Gastrocnemius medialis (tissue), 4 donors: ENCODE measurements around the gene TLR4. TPM values are rescaled to one million over a fixed set of nuclear protein-coding genes. Genes with fewer than 3 reads are reported as not detected.

Source experiments
- ATAC-seq, 2 donors: fragments of 150-250 bp; one replicate each; pipeline ENCODE4 v1.9.1; 2016
- DNase-seq, 2 donors: peaks; one replicate each; pipeline ENCODE4 v3.0.0-alpha.2; 2019
- H3K27ac ChIP-seq, 4 donors: fragments of 200-600 bp; sonication (generic); 1 replicate in 1 of 4; 2 replicates in 3 of 4; pipeline ENCODE4 v1.5.1; 2016 to 2018; ENCODE audit warnings: mild to moderate bottlenecking in 2 of 4, moderate library complexity in 1 of 4
- H3K27me3 ChIP-seq, 3 donors: fragments of 200-600 bp; sonication (generic) in 2 of 3; 1 replicate in 1 of 3; 2 replicates in 2 of 3; pipeline versions ENCODE4 v1.5.1 to v1.6.0; 2016 to 2019; ENCODE audit warnings: mild to moderate bottlenecking in 1 of 3, moderate library complexity in 1 of 3
- H3K36me3 ChIP-seq, 2 donors: fragments of 200-600 bp; sonication (generic) in 1 of 2; one replicate each; pipeline ENCODE4 v1.5.1; 2017 to 2018
- H3K4me1 ChIP-seq, 2 donors: fragments of 200-600 bp; sonication (generic) in 1 of 2; one replicate each; pipeline ENCODE4 v1.5.1; 2016 to 2017; ENCODE audit warnings: mild to moderate bottlenecking in 2 of 2
- H3K4me3 ChIP-seq, 4 donors: fragments of 200-600 bp; sonication (generic) in 3 of 4; 1 replicate in 1 of 4; 2 replicates in 3 of 4; pipeline ENCODE4 v1.5.1; 2016 to 2019; ENCODE audit warnings: mild to moderate bottlenecking in 2 of 4
- H3K9me3 ChIP-seq, 3 donors: fragments of 200-600 bp; sonication (generic) in 2 of 3; 1 replicate in 1 of 3; 2 replicates in 2 of 3; pipeline ENCODE4 v1.5.1; 2016 to 2019
- CTCF ChIP-seq, 5 experiments: fragments of 450-650 bp in 3 of 5; fragments of 200-600 bp in 2 of 5; sonication (generic) in 2 of 5; IDR thresholded peaks in 4 of 5; conservative IDR thresholded peaks in 1 of 5; 1 replicate in 4 of 5; 2 replicates in 1 of 5; pipeline ENCODE4 v1.5.1; 2016 to 2019; ENCODE audit warnings: antibody characterized with exemption in 5 of 5, mild to moderate bottlenecking in 3 of 5, moderate library complexity in 3 of 5
- POLR2A ChIP-seq, 2 donors: fragments of 450-650 bp; IDR thresholded peaks; one replicate each; pipeline ENCODE4 v1.6.1; 2017; ENCODE audit warnings: antibody characterized with exemption in 2 of 2, mild to moderate bottlenecking in 2 of 2, moderate library complexity in 2 of 2
- in situ Hi-C, 4 donors: fragments of 200-750 bp; cut with MboI; loops; one replicate each; pipeline versions ENCODE4 v1.15.0 to v1.8.0; 2017; ENCODE audit warnings: low sequenced_read_pairs in 4 of 4
- intact Hi-C: fragments of 100-400 bp; cut with DNase I; formaldehyde crosslinking; loops from one replicate; pipeline ENCODE4 v1.15.1; 2023; ENCODE audit warnings: low total_unique reads
- total RNA-seq, 4 donors: library from RNA; depleted of rRNA; stranded (reverse); fragments of >200 nt; gene quantifications; one replicate each; pipeline versions ENCODE4 v1.1.0 to v1.2.3, GENCODE V29; 2016

Gene TLR4
- total RNA-seq, 4 donors from 2014 or later, result 7.5 to 10.3 (median 8.3) TPM

- no peak for TF ChIP-seq CTCF (IDR thresholded peaks at IDR 0.05 in 4 of 5, conservative IDR thresholded peaks at IDR 0.05 in 1 of 5)
- Histone ChIP-seq H3K27ac (no peak overlapping the region), H3K4me3 (no peak overlapping the region), H3K9me3 (no peaks in the 10 kb centered on the region), H3K4me1 (no peaks in the 10 kb centered on the region), H3K36me3 (no peaks in the 10 kb centered on the region), H3K27me3 (no peaks in the 10 kb centered on the region)
- ATAC-seq (no peak), DNase-seq (no peak)
- intact Hi-C loops (no loop called here), in situ Hi-C loops (no loop called here)
Observed at GRCh38 chr9:117747386-117747970, 43.3 kb downstream of the TLR4 start.

DNA sequence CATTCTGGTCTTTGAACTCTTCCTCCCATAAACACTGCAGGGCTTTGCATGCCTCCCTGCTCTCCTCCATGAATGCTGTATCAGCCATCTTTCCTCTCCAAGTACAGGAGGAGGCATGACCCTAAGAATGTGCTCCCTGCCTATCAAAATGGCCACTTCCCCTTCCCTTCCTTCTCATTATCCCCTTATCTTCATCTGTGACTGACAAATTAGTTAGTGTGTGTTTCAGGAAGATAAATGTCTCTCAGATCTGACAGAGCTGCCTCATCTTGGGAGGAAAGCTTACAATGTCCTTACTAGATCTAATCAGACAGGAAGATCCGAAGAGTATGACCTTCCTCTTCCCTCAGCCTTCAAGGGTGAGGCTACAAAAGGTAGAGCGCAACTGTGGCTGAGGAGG, 46.2 kb downstream of the TLR4 start:
- Histone ChIP-seq H3K4me1 (no peaks in the 10 kb centered on the region), H3K36me3 (no peaks in the 10 kb centered on the region), H3K27ac (no peak overlapping the region), H3K4me3 (no peak overlapping the region), H3K9me3 (no peaks in the 10 kb centered on the region), H3K27me3 (no peaks in the 10 kb centered on the region)
- DNase-seq (no peak), ATAC-seq (no peak)
- intact Hi-C loops (no loop called here), in situ Hi-C loops (no loop called here)
- TF ChIP-seq CTCF (IDR thresholded peaks at IDR 0.05 in 4 of 5, conservative IDR thresholded peaks at IDR 0.05 in 1 of 5) (no peak), POLR2A (IDR thresholded peaks at IDR 0.05) (no peak)

GRCh38 chr9:117752894-117753293, 48.7 kb downstream of the TLR4 start:
- in situ Hi-C loops, result no loop called here
- H3K27ac ChIP-seq, result no peak overlapping the region
- no peaks in the 10 kb centered on the region for H3K27me3 ChIP-seq
- no peak overlapping the region for H3K4me3 ChIP-seq
- H3K9me3 ChIP-seq, result no peaks in the 10 kb centered on the region
- no peak for ATAC-seq
- H3K36me3 ChIP-seq, result no peaks in the 10 kb centered on the region
- no peak for TF ChIP-seq CTCF (IDR thresholded peaks at IDR 0.05 in 4 of 5, conservative IDR thresholded peaks at IDR 0.05 in 1 of 5)
- TF ChIP-seq POLR2A (IDR thresholded peaks at IDR 0.05), result no peak
- no peaks in the 10 kb centered on the region for H3K4me1 ChIP-seq
- no peak for DNase-seq
- intact Hi-C loops, result no loop called here

DNA sequence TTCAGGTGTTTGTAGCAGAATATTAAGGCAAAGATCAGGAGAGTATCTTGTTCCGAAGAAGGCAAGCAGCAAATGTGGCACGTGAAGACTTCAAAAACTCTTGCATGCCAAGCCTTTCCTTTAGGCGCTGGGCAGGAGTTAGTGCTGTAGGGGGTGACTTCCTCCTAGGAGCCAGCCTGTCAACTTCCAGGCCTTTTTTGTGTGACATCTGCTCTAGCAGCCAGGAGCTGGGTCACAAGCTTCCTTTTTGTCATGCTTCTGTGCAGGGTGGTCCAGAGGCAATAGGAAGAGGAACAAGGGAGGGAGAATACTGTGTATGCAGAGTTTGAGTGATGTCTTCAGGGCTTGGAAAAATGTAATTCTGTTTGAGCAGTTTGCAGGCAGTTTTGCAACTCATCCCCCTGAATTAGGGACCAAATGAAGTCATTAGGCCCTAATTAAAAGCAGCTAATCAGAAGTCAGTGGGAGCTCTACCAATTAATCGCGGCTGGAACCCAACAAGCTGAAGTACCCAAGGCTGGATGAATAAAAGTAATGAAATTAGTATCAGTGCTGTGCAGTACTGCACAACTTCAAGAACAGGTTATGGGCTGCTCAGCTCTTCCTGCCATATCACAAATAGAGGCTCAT, 53.5 kb downstream of the TLR4 start:
- TF ChIP-seq CTCF (IDR thresholded peaks at IDR 0.05 in 4 of 5, conservative IDR thresholded peaks at IDR 0.05 in 1 of 5), result no peak
- no peak for TF ChIP-seq POLR2A (IDR thresholded peaks at IDR 0.05)
- DNase-seq (peak in 1 of 2 donors; percentile 12), ATAC-seq (no peak)
- Histone ChIP-seq H3K4me3 (no peak overlapping the region), H3K27me3 (no peaks in the 10 kb centered on the region), H3K9me3 (no peaks in the 10 kb centered on the region), H3K4me1 (no peaks in the 10 kb centered on the region), H3K27ac (no peak overlapping the region), H3K36me3 (no peaks in the 10 kb centered on the region)
- in situ Hi-C loops (no loop called here), intact Hi-C loops (no loop called here)

DNA sequence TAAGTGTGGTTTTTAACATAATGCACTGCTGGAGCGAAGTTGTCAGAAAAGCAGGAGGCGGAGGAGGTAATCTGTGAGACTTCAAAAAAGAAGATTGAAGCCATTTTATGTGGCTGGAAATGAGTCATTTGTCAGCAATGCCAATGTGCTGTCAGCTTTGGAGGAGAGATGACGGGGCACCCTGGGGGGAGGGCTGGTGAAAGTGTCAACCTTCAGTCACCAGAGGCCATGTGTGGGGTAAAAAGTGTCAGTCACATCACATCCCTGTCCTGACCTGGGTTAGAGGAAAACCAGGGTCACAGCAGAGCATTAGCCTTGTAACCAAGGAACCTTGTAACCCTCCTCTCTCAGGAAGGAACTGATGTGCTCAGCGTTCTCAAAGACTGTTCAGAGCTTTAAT, 59.1 kb downstream of the TLR4 start:
- in situ Hi-C loops, result no loop called here
- Histone ChIP-seq H3K4me3 (no peak overlapping the region), H3K36me3 (no peaks in the 10 kb centered on the region), H3K27ac (no peak overlapping the region), H3K9me3 (no peaks in the 10 kb centered on the region), H3K27me3 (no peaks in the 10 kb centered on the region), H3K4me1 (no peaks in the 10 kb centered on the region)
- DNase-seq (no peak), ATAC-seq (no peak)
- TF ChIP-seq CTCF (IDR thresholded peaks at IDR 0.05 in 4 of 5, conservative IDR thresholded peaks at IDR 0.05 in 1 of 5) (no peak), POLR2A (IDR thresholded peaks at IDR 0.05) (no peak)
- intact Hi-C loops, result no loop called here
